ENCODE measurements around the gene NEK4.

Gene NEK4

GRCh38 chr3:52704611-52705437 lies 65.9 kb downstream of the NEK4 start:
- Histone ChIP-seq H3K36me3 (ENCODE audit: control insufficient read depth in 2 of 2, insufficient read depth in 2 of 2, low read length in 2 of 2) (peaks cover 8 to 16% of the 10 kb centered on the region in 2 donors), H3K27me3 (ENCODE audit: control insufficient read depth in 2 of 2, insufficient read depth in 2 of 2, low read length in 2 of 2) (no peaks in the 10 kb centered on the region), H3K4me1 (ENCODE audit: control insufficient read depth in 2 of 2, insufficient read depth in 2 of 2, low read length in 2 of 2) (peaks cover 19 to 21% of the 10 kb centered on the region in 2 donors), H3K27ac (ENCODE audit: low read depth in 2 of 2, low read length in 2 of 2) (peak overlapping the region; percentile 88 to 92), H3K9ac (ENCODE audit: low read depth in 1 of 2, low read length in 2 of 2) (peak overlapping the region; percentile 75 to 92), H3K9me3 (ENCODE audit: control insufficient read depth in 2 of 2, low read length in 2 of 2) (no peaks in the 10 kb centered on the region), H3K4me3 (ENCODE audit: low read length in 2 of 2) (peak overlapping the region; percentile 90 to 97)

- no peak overlapping the region for H3K27ac ChIP-seq (ENCODE audit: low read depth in 2 of 2, low read length in 2 of 2)
- peaks cover 3 to 9% of the 10 kb centered on the region in 2 donors for H3K36me3 ChIP-seq (ENCODE audit: control insufficient read depth in 2 of 2, insufficient read depth in 2 of 2, low read length in 2 of 2)
- peaks cover 19 to 21% of the 10 kb centered on the region in 2 donors for H3K4me1 ChIP-seq (ENCODE audit: control insufficient read depth in 2 of 2, insufficient read depth in 2 of 2, low read length in 2 of 2)
- H3K9ac ChIP-seq (ENCODE audit: low read depth in 1 of 2, low read length in 2 of 2) = no peak overlapping the region
- no peaks in the 10 kb centered on the region for H3K9me3 ChIP-seq (ENCODE audit: control insufficient read depth in 2 of 2, low read length in 2 of 2)
- no peaks in the 10 kb centered on the region for H3K27me3 ChIP-seq (ENCODE audit: control insufficient read depth in 2 of 2, insufficient read depth in 2 of 2, low read length in 2 of 2)
- H3K4me3 ChIP-seq (ENCODE audit: low read length in 2 of 2) = peak overlapping the region in 1 of 2 donors; percentile 33
Observed at GRCh38 chr3:52703341-52703740, 67.4 kb downstream of the NEK4 start.

GRCh38 chr3:52697632-52697965 lies 73.1 kb downstream of the NEK4 start:
- Histone ChIP-seq H3K36me3 (ENCODE audit: control insufficient read depth in 2 of 2, insufficient read depth in 2 of 2, low read length in 2 of 2) (peaks cover 49 to 53% of the 10 kb centered on the region in 2 donors), H3K4me3 (ENCODE audit: low read length in 2 of 2) (no peak overlapping the region)

GRCh38 chr3:52696830-52697631 lies 73.7 kb downstream of the NEK4 start:
- Histone ChIP-seq H3K9me3 (ENCODE audit: control insufficient read depth in 2 of 2, low read length in 2 of 2) (no peaks in the 10 kb centered on the region), H3K4me1 (ENCODE audit: control insufficient read depth in 2 of 2, insufficient read depth in 2 of 2, low read length in 2 of 2) (peaks cover 0 to 4% of the 10 kb centered on the region in 2 donors), H3K9ac (ENCODE audit: low read depth in 1 of 2, low read length in 2 of 2) (no peak overlapping the region), H3K4me3 (ENCODE audit: low read length in 2 of 2) (no peak overlapping the region), H3K36me3 (ENCODE audit: control insufficient read depth in 2 of 2, insufficient read depth in 2 of 2, low read length in 2 of 2) (peaks cover 51 to 59% of the 10 kb centered on the region in 2 donors), H3K27ac (ENCODE audit: low read depth in 2 of 2, low read length in 2 of 2) (peak overlapping the region in 1 of 2 donors; percentile 7), H3K27me3 (ENCODE audit: control insufficient read depth in 2 of 2, insufficient read depth in 2 of 2, low read length in 2 of 2) (no peaks in the 10 kb centered on the region)

More at GRCh38 chr3:52697632-52697965, 73.1 kb downstream of the NEK4 start:
- Histone ChIP-seq H3K27ac (ENCODE audit: low read depth in 2 of 2, low read length in 2 of 2) (peak overlapping the region in 1 of 2 donors; percentile 7), H3K27me3 (ENCODE audit: control insufficient read depth in 2 of 2, insufficient read depth in 2 of 2, low read length in 2 of 2) (no peaks in the 10 kb centered on the region), H3K4me1 (ENCODE audit: control insufficient read depth in 2 of 2, insufficient read depth in 2 of 2, low read length in 2 of 2) (peaks cover 0 to 4% of the 10 kb centered on the region in 2 donors), H3K9me3 (ENCODE audit: control insufficient read depth in 2 of 2, low read length in 2 of 2) (no peaks in the 10 kb centered on the region), H3K9ac (ENCODE audit: low read depth in 1 of 2, low read length in 2 of 2) (no peak overlapping the region)

GRCh38 chr3:52695798-52696671 lies 74.7 kb downstream of the NEK4 start:
- H3K27me3 ChIP-seq (ENCODE audit: control insufficient read depth in 2 of 2, insufficient read depth in 2 of 2, low read length in 2 of 2) = no peaks in the 10 kb centered on the region
- peaks cover 55 to 66% of the 10 kb centered on the region in 2 donors for H3K36me3 ChIP-seq (ENCODE audit: control insufficient read depth in 2 of 2, insufficient read depth in 2 of 2, low read length in 2 of 2)
- no peaks in the 10 kb centered on the region for H3K9me3 ChIP-seq (ENCODE audit: control insufficient read depth in 2 of 2, low read length in 2 of 2)
- H3K9ac ChIP-seq (ENCODE audit: low read depth in 1 of 2, low read length in 2 of 2) = no peak overlapping the region
- no peak overlapping the region for H3K27ac ChIP-seq (ENCODE audit: low read depth in 2 of 2, low read length in 2 of 2)
- H3K4me1 ChIP-seq (ENCODE audit: control insufficient read depth in 2 of 2, insufficient read depth in 2 of 2, low read length in 2 of 2) = peaks cover 0 to 4% of the 10 kb centered on the region in 2 donors
- no peak overlapping the region for H3K4me3 ChIP-seq (ENCODE audit: low read length in 2 of 2)

- H3K4me3 ChIP-seq (ENCODE audit: low read length in 2 of 2) = no peak overlapping the region
- H3K27me3 ChIP-seq (ENCODE audit: control insufficient read depth in 2 of 2, insufficient read depth in 2 of 2, low read length in 2 of 2) = no peaks in the 10 kb centered on the region
- no peaks in the 10 kb centered on the region for H3K9me3 ChIP-seq (ENCODE audit: control insufficient read depth in 2 of 2, low read length in 2 of 2)
- peaks cover 65 to 75% of the 10 kb centered on the region in 2 donors for H3K36me3 ChIP-seq (ENCODE audit: control insufficient read depth in 2 of 2, insufficient read depth in 2 of 2, low read length in 2 of 2)
- H3K9ac ChIP-seq (ENCODE audit: low read depth in 1 of 2, low read length in 2 of 2) = no peak overlapping the region
- H3K4me1 ChIP-seq (ENCODE audit: control insufficient read depth in 2 of 2, insufficient read depth in 2 of 2, low read length in 2 of 2) = peaks cover 0 to 4% of the 10 kb centered on the region in 2 donors
- no peak overlapping the region for H3K27ac ChIP-seq (ENCODE audit: low read depth in 2 of 2, low read length in 2 of 2)
Observed at GRCh38 chr3:52694528-52695189, 76.1 kb downstream of the NEK4 start.

GRCh38 chr3:52693071-52693470 lies 77.7 kb downstream of the NEK4 start:
- Histone ChIP-seq H3K27me3 (ENCODE audit: control insufficient read depth in 2 of 2, insufficient read depth in 2 of 2, low read length in 2 of 2) (no peaks in the 10 kb centered on the region), H3K9ac (ENCODE audit: low read depth in 1 of 2, low read length in 2 of 2) (no peak overlapping the region), H3K9me3 (ENCODE audit: control insufficient read depth in 2 of 2, low read length in 2 of 2) (no peaks in the 10 kb centered on the region), H3K4me3 (ENCODE audit: low read length in 2 of 2) (no peak overlapping the region), H3K4me1 (ENCODE audit: control insufficient read depth in 2 of 2, insufficient read depth in 2 of 2, low read length in 2 of 2) (peaks cover 0 to 4% of the 10 kb centered on the region in 2 donors), H3K36me3 (ENCODE audit: control insufficient read depth in 2 of 2, insufficient read depth in 2 of 2, low read length in 2 of 2) (peaks cover 81 to 91% of the 10 kb centered on the region in 2 donors), H3K27ac (ENCODE audit: low read depth in 2 of 2, low read length in 2 of 2) (no peak overlapping the region)

- Histone ChIP-seq H3K27ac (ENCODE audit: low read depth in 2 of 2, low read length in 2 of 2) (no peak overlapping the region), H3K27me3 (ENCODE audit: control insufficient read depth in 2 of 2, insufficient read depth in 2 of 2, low read length in 2 of 2) (no peaks in the 10 kb centered on the region), H3K4me1 (ENCODE audit: control insufficient read depth in 2 of 2, insufficient read depth in 2 of 2, low read length in 2 of 2) (peaks cover 8 to 10% of the 10 kb centered on the region in 2 donors), H3K36me3 (ENCODE audit: control insufficient read depth in 2 of 2, insufficient read depth in 2 of 2, low read length in 2 of 2) (peaks cover 65 to 75% of the 10 kb centered on the region in 2 donors), H3K4me3 (ENCODE audit: low read length in 2 of 2) (no peak overlapping the region), H3K9me3 (ENCODE audit: control insufficient read depth in 2 of 2, low read length in 2 of 2) (no peaks in the 10 kb centered on the region), H3K9ac (ENCODE audit: low read depth in 1 of 2, low read length in 2 of 2) (no peak overlapping the region)
Observed at GRCh38 chr3:52690560-52690959, 80.2 kb downstream of the NEK4 start.

- no peak overlapping the region for H3K9ac ChIP-seq (ENCODE audit: low read depth in 1 of 2, low read length in 2 of 2)
- H3K27ac ChIP-seq (ENCODE audit: low read depth in 2 of 2, low read length in 2 of 2) = no peak overlapping the region
- H3K4me3 ChIP-seq (ENCODE audit: low read length in 2 of 2) = no peak overlapping the region
- H3K9me3 ChIP-seq (ENCODE audit: control insufficient read depth in 2 of 2, low read length in 2 of 2) = no peaks in the 10 kb centered on the region
- no peaks in the 10 kb centered on the region for H3K27me3 ChIP-seq (ENCODE audit: control insufficient read depth in 2 of 2, insufficient read depth in 2 of 2, low read length in 2 of 2)
- peaks cover 53 to 63% of the 10 kb centered on the region in 2 donors for H3K36me3 ChIP-seq (ENCODE audit: control insufficient read depth in 2 of 2, insufficient read depth in 2 of 2, low read length in 2 of 2)
- peaks cover 8 to 18% of the 10 kb centered on the region in 2 donors for H3K4me1 ChIP-seq (ENCODE audit: control insufficient read depth in 2 of 2, insufficient read depth in 2 of 2, low read length in 2 of 2)
Observed at GRCh38 chr3:52689151-52689550, 81.6 kb downstream of the NEK4 start.
